Caco-2 (cell line): Measurements from ENCODE around the gene MARK4. TPM values are rescaled to one million over a fixed set of nuclear protein-coding genes. Genes with fewer than 3 reads are reported as not detected.
"Not testable (repeated sequence)": the region's sequence is repeated elsewhere in the genome, so short reads cannot be mapped to it uniquely, and the experiment has no call there.

ENCODE experiments used
- BruUV-seq: library from RNA; stranded (reverse); fragments of 400-500 nt; replicated peaks from 2 replicates; lab custom pipeline; 2021; lab: Mats Ljungman, UMichigan
- CTCF ChIA-PET: fragments of 300-600 bp; sonication (Branson Sonifier 250); formaldehyde crosslinking; loops from one replicate; lab custom pipeline; 2022; ENCODE audit warnings: antibody characterized with exemption; lab: Charles Lee
- POLR2A ChIA-PET: fragments of 300-600 bp; sonication (Branson Sonifier 250); formaldehyde crosslinking; loops from one replicate; lab custom pipeline; 2022; ENCODE audit warnings: antibody characterized with exemption; lab: Charles Lee
- DNase-seq, 2 experiments: peaks; one replicate each; pipeline versions ENCODE4 v3.0.0 to v3.0.0-alpha.2; 2020 to 2022
- H3K27me3 ChIP-seq: replicated peaks from 2 replicates; pipeline ENCODE4 v1.6.0; 2011; ENCODE audit warnings: low read length; ENCODE audit not compliant: control insufficient read depth, insufficient read depth
- H3K36me3 ChIP-seq: 2 replicates; pipeline ENCODE4 v1.5.1; 2011; ENCODE audit warnings: low read length; ENCODE audit not compliant: control insufficient read depth, insufficient read depth
- H3K4me1 ChIP-seq: fragments of 250-450 bp; sonication (Bioruptor Pico); 2 replicates; pipeline ENCODE4 v1.5.1; 2020; ENCODE audit warnings: mild to moderate bottlenecking
- H3K4me3 ChIP-seq: 2 replicates; pipeline ENCODE4 v1.5.1; 2011; ENCODE audit warnings: low read depth, mild to moderate bottlenecking, control low read depth, low read length
- H3K9me3 ChIP-seq: fragments of 250-450 bp; sonication (Bioruptor Pico); 2 replicates; pipeline ENCODE4 v1.5.1; 2020; ENCODE audit warnings: mild to moderate bottlenecking, moderate library complexity
- H3K27ac Mint-ChIP-seq: one replicate; pipeline ENCODE4 v1.8.0; 2022; ENCODE audit warnings: mixed read lengths; ENCODE audit not compliant: unreplicated experiment
- H3K27me3 Mint-ChIP-seq: one replicate; pipeline ENCODE4 v1.8.0; 2022; ENCODE audit warnings: mixed read lengths; ENCODE audit not compliant: insufficient read depth, unreplicated experiment
- H3K36me3 Mint-ChIP-seq: one replicate; pipeline ENCODE4 v1.8.0; 2022; ENCODE audit warnings: mild to moderate bottlenecking, mixed read lengths; ENCODE audit not compliant: insufficient read depth, unreplicated experiment
- H3K4me1 Mint-ChIP-seq: one replicate; pipeline ENCODE4 v1.8.0; 2022; ENCODE audit warnings: low read depth, mixed read lengths; ENCODE audit not compliant: unreplicated experiment
- H3K4me3 Mint-ChIP-seq: one replicate; pipeline ENCODE4 v1.8.0; 2022; ENCODE audit warnings: mild to moderate bottlenecking, moderate library complexity, mixed read lengths; ENCODE audit not compliant: unreplicated experiment
- H3K9me3 Mint-ChIP-seq: one replicate; pipeline ENCODE4 v1.8.0; 2022; ENCODE audit warnings: mixed read lengths; ENCODE audit not compliant: unreplicated experiment
- CTCF ChIP-seq, 2 experiments: fragments of 200-600 bp in 1 of 2; IDR thresholded peaks; 1 replicate in 1 of 2; 2 replicates in 1 of 2; pipeline versions ENCODE4 v1.5.1 to v1.8.0; 2011 to 2022; ENCODE audit warnings: antibody characterized with exemption in 1 of 2, control low read depth in 1 of 2, inconsistent platforms in 1 of 2, low read depth in 1 of 2, low read length in 1 of 2, mild to moderate bottlenecking in 1 of 2, moderate library complexity in 1 of 2; ENCODE audit not compliant: insufficient read depth in 1 of 2, severe bottlenecking in 1 of 2, unreplicated experiment in 1 of 2
- intact Hi-C: fragments of 100-400 bp; cut with micrococcal nuclease; formaldehyde crosslinking; loops from one replicate; pipeline ENCODE4 v1.10.0; 2022; ENCODE audit not compliant: unreplicated experiment
- total RNA-seq: library from RNA; stranded (reverse); gene quantifications from 2 replicates; pipeline ENCODE4 v1.2.3, GENCODE V29; 2022

Gene MARK4
- total RNA-seq, 1 experiment from 2014 or later = 30.3 TPM

- Mint-ChIP-seq H3K27me3 (peaks cover 7% of the 10 kb centered on the region), H3K9me3 (no peaks in the 10 kb centered on the region), H3K4me3 (no peak overlapping the region), H3K4me1 (no peaks in the 10 kb centered on the region), H3K36me3 (no peaks in the 10 kb centered on the region), H3K27ac (no peak overlapping the region)
- no peak for DNase-seq
- intact Hi-C loops = no loop called here
- H3K9me3 ChIP-seq = no peaks in the 10 kb centered on the region
- no peaks in the 10 kb centered on the region for H3K4me1 ChIP-seq
- TF ChIP-seq CTCF (IDR thresholded peaks at IDR 0.05; ENCODE audit: insufficient read depth in 1 of 2, low read depth in 1 of 2, low read length in 1 of 2, severe bottlenecking in 1 of 2, unreplicated experiment in 1 of 2) = no peak
- ChIA-PET CTCF (no interaction called here), POLR2A (no interaction called here)
- no peak overlapping the region for H3K4me3 ChIP-seq
- 0 out of 2 replicates have a peak, but pooled peaks cover 1% of the 10 kb centered on the region for H3K27me3 ChIP-seq
- no TSS peak for BruUV-seq
- H3K36me3 ChIP-seq = no peaks in the 10 kb centered on the region
Observed at GRCh38 chr19:45311621-45312020, 60.5 kb downstream of the MARK4 start.

- H3K9me3 ChIP-seq, H3K27me3 ChIP-seq, H3K36me3 Mint-ChIP-seq, H3K27ac Mint-ChIP-seq, H3K4me1 ChIP-seq, intact Hi-C loops, H3K36me3 ChIP-seq, H3K4me3 ChIP-seq, BruUV-seq, DNase-seq, POLR2A ChIA-PET, H3K4me1 Mint-ChIP-seq, CTCF ChIA-PET, H3K4me3 Mint-ChIP-seq, H3K9me3 Mint-ChIP-seq: not testable (repeated sequence)
- peaks cover 11% of the 10 kb centered on the region for H3K27me3 Mint-ChIP-seq
Observed at GRCh38 chr19:45312285-45312684, 61.2 kb downstream of the MARK4 start.

- H3K4me1 Mint-ChIP-seq = no peaks in the 10 kb centered on the region
- POLR2A ChIA-PET = no interaction called here
- Histone ChIP-seq H3K4me3 (no peak overlapping the region), H3K27me3 (0 out of 2 replicates have a peak, but pooled peaks cover 1% of the 10 kb centered on the region), H3K9me3 (no peaks in the 10 kb centered on the region), H3K4me1 (no peaks in the 10 kb centered on the region), H3K36me3 (no peaks in the 10 kb centered on the region)
- H3K4me3 Mint-ChIP-seq = no peak overlapping the region
- DNase-seq = no peak
- no peaks in the 10 kb centered on the region for H3K36me3 Mint-ChIP-seq
- no peak overlapping the region for H3K27ac Mint-ChIP-seq
- CTCF ChIA-PET = no interaction called here
- H3K9me3 Mint-ChIP-seq = no peaks in the 10 kb centered on the region
- no peak for TF ChIP-seq CTCF (IDR thresholded peaks at IDR 0.05; ENCODE audit: insufficient read depth in 1 of 2, low read depth in 1 of 2, low read length in 1 of 2, severe bottlenecking in 1 of 2, unreplicated experiment in 1 of 2)
- H3K27me3 Mint-ChIP-seq = peaks cover 14% of the 10 kb centered on the region
- intact Hi-C loops = no loop called here
- no TSS peak for BruUV-seq
Observed at GRCh38 chr19:45314708-45315245, 63.7 kb downstream of the MARK4 start.
